Ishikawa (cell line): ENCODE results near the gene POLR1B.

Experiments
- CEBPB ChIP-seq: IDR thresholded peaks from 2 replicates; pipeline ENCODE4 v1.6.1; 2012
- CREB1 ChIP-seq: IDR thresholded peaks from 2 replicates; pipeline ENCODE4 v1.6.1; 2012; ENCODE audit warnings: low read depth
- EGR1 ChIP-seq: IDR thresholded peaks from 2 replicates; pipeline ENCODE4 v1.6.1; 2012
- EP300 ChIP-seq: IDR thresholded peaks from 2 replicates; pipeline ENCODE4 v1.6.1; 2012; ENCODE audit warnings: borderline replicate concordance
- FOXM1 ChIP-seq: IDR thresholded peaks from 2 replicates; pipeline ENCODE4 v1.6.1; 2012; ENCODE audit warnings: low read depth, borderline replicate concordance
- MAX ChIP-seq: IDR thresholded peaks from 2 replicates; pipeline ENCODE4 v1.6.1; 2012
- NFIC ChIP-seq: IDR thresholded peaks from 2 replicates; pipeline ENCODE4 v1.6.1; 2012
- RAD21 ChIP-seq: IDR thresholded peaks from 2 replicates; pipeline ENCODE4 v1.6.1; 2012; ENCODE audit warnings: low read depth
- REST ChIP-seq: IDR thresholded peaks from 2 replicates; pipeline ENCODE4 v1.6.1; 2012; ENCODE audit warnings: low read depth, mild to moderate bottlenecking
- TAF1 ChIP-seq: IDR thresholded peaks from 2 replicates; pipeline ENCODE4 v1.6.1; 2012; ENCODE audit warnings: low read depth, mild to moderate bottlenecking
- TCF12 ChIP-seq: IDR thresholded peaks from 2 replicates; pipeline ENCODE4 v1.6.1; 2012; ENCODE audit warnings: low read depth
- TEAD4 ChIP-seq: IDR thresholded peaks from 2 replicates; pipeline ENCODE4 v1.6.1; 2012
- YY1 ChIP-seq: IDR thresholded peaks from 2 replicates; pipeline ENCODE4 v1.6.1; 2012; ENCODE audit warnings: low read depth
- ZBTB7A ChIP-seq: IDR thresholded peaks from 2 replicates; pipeline ENCODE4 v1.6.1; 2012; ENCODE audit warnings: low read depth
- TF ChIP-seq, protein P1 (sequence below): IDR thresholded peaks from 2 replicates; pipeline ENCODE4 v1.6.1; 2012

POLR1B gene

GRCh38 chr2:112614201-112614840 is 72.1 kb downstream of the POLR1B start:
- no peak for TF ChIP-seq CREB1
- no peak for TF ChIP-seq MAX
- TF ChIP-seq TAF1, result no peak
- TF ChIP-seq REST, result no peak

GRCh38 chr2:112615051-112615450 is 72.8 kb downstream of the POLR1B start:
- TF ChIP-seq MAX (no peak), CEBPB (no peak), REST (no peak), ZBTB7A (no peak), FOXM1 (no peak), EP300 (no peak), NFIC (no peak), TCF12 (no peak), TEAD4 (no peak), YY1 (no peak), RAD21 (no peak), TAF1 (no peak), CREB1 (no peak), EGR1 (no peak)
- TF ChIP-seq, protein P1, sequence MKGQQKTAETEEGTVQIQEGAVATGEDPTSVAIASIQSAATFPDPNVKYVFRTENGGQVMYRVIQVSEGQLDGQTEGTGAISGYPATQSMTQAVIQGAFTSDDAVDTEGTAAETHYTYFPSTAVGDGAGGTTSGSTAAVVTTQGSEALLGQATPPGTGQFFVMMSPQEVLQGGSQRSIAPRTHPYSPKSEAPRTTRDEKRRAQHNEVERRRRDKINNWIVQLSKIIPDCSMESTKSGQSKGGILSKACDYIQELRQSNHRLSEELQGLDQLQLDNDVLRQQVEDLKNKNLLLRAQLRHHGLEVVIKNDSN, result no peak

DNA sequence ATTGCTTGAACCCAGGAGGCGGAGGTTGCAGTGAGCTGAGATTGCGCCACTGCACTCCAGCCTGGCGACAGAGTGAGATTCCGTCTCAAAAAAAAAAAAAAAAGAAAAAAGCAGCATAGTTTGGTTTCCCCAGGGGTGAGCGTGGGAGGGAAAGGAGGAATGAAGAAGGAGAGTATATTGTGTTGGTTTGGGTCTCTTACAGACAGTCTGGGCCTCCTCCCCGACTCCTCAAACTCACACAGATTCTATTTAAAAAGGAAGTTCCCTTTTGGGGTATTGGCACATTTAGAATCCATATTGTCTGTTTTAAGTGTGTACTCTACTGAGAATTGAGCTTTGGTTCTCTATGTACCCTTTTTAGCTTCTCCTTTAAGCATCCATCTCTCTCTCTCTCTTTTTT is 76.1 kb downstream of the POLR1B start:
- TF ChIP-seq REST, result no peak
- no peak for TF ChIP-seq TCF12
- TF ChIP-seq ZBTB7A, result no peak
- no peak for TF ChIP-seq EGR1
- TF ChIP-seq MAX, result no peak
- no peak for TF ChIP-seq EP300
- TF ChIP-seq CEBPB, result no peak
- no peak for TF ChIP-seq TEAD4
- TF ChIP-seq NFIC, result no peak
- TF ChIP-seq CREB1, result no peak
- TF ChIP-seq, protein P1, result no peak
- TF ChIP-seq RAD21, result no peak
- TF ChIP-seq YY1, result no peak

DNA sequence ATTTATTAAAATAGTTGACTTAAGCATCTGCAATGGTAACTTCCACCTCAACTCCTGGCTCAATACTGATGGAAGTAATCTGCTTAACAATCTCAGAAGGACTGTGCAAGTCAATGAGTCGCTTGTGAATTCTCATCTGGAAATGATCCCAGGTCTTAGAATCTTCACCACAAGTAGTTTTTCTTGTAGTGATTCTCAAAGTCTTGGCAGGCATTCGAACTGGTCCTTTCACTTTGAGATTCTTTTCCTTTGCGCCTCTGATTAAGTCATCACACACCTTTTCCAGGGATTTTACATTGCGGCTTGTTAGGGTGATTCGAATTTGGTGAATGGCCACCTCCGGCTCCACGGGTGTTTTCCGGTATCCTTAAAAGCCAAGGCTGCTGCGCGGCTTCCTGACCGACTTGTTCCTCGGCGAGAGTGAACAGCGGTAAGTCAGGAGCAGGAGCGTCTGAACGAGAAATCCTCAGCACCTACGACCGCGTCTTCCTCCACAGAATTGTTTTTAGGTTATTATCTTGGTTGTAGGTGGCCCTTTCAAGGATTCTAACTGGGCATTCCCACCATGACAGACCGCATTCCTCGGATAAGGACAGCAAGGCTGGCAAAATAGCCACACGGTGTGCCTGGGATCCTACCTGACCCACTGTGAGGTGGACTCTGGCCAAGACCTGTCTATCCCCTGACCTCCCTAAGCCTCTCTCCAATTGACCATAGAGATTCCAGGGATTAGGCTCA is 79.7 kb downstream of the POLR1B start:
- TF ChIP-seq, protein P1, result no peak
- TF ChIP-seq NFIC, result no peak
- no peak for TF ChIP-seq EP300
- no peak for TF ChIP-seq TEAD4
- no peak for TF ChIP-seq REST
- no peak for TF ChIP-seq CREB1
- no peak for TF ChIP-seq RAD21
- TF ChIP-seq YY1, result no peak
- no peak for TF ChIP-seq CEBPB
- TF ChIP-seq EGR1, result no peak
- TF ChIP-seq TAF1, result no peak
- no peak for TF ChIP-seq MAX
- TF ChIP-seq TCF12, result no peak
- no peak for TF ChIP-seq ZBTB7A
- no peak for TF ChIP-seq FOXM1
